ENCODE results near the gene ACKR3. TPM values are rescaled to one million over a fixed set of nuclear protein-coding genes. Genes with fewer than 3 reads are reported as not detected.

Gene ACKR3
- total RNA-seq, 1 donor from 2014 or later = 70.6 TPM

DNA sequence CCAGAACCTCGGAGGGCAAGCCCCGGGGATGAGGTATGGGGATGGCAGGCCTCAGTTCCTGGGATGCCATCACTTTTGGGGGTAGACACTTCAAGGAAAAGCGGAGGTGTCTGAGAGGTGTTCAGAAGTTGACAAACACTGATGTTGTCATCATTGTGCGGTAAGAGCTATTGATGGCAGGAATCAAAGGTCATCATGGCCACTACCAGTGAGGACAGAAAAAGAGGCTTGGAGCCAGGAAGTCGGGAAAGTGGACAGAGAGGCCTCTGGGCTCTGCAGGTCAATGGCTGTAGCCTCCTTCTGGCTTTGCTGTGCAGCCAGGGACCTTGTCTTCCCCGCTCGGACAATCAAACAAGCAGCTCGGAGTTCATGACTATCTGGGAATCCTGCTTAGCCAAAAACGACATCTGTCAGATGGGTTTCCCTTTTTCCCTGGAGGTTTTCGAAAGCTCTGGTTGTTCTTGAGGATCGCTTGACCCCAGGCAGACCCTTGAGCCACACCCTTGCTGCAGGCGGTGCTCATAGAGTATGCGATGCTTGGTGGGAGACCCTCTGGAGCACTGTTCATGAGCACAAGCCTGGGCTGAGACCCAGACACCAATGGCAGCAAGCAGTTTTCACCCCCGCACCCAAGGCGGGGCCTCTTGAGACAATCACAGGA is 19.4 kb downstream of the ACKR3 start:
- DNase-seq (ENCODE audit: low spot score in 2 of 2, unreplicated experiment in 2 of 2) = no peak
- no peak overlapping the region for H3K27ac Mint-ChIP-seq
- H3K27me3 Mint-ChIP-seq (ENCODE audit: low read depth) = no peaks in the 10 kb centered on the region
- peaks cover 2% of the 10 kb centered on the region for H3K36me3 Mint-ChIP-seq
- peaks cover 16% of the 10 kb centered on the region for H3K4me1 Mint-ChIP-seq
- peaks cover 7% of the 10 kb centered on the region for H3K9me3 Mint-ChIP-seq
- no peak overlapping the region for H3K4me3 Mint-ChIP-seq
- TF ChIP-seq, protein P1, sequence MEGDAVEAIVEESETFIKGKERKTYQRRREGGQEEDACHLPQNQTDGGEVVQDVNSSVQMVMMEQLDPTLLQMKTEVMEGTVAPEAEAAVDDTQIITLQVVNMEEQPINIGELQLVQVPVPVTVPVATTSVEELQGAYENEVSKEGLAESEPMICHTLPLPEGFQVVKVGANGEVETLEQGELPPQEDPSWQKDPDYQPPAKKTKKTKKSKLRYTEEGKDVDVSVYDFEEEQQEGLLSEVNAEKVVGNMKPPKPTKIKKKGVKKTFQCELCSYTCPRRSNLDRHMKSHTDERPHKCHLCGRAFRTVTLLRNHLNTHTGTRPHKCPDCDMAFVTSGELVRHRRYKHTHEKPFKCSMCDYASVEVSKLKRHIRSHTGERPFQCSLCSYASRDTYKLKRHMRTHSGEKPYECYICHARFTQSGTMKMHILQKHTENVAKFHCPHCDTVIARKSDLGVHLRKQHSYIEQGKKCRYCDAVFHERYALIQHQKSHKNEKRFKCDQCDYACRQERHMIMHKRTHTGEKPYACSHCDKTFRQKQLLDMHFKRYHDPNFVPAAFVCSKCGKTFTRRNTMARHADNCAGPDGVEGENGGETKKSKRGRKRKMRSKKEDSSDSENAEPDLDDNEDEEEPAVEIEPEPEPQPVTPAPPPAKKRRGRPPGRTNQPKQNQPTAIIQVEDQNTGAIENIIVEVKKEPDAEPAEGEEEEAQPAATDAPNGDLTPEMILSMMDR (IDR thresholded peaks at IDR 0.05; ENCODE audit: unreplicated experiment) = no peak

DNA sequence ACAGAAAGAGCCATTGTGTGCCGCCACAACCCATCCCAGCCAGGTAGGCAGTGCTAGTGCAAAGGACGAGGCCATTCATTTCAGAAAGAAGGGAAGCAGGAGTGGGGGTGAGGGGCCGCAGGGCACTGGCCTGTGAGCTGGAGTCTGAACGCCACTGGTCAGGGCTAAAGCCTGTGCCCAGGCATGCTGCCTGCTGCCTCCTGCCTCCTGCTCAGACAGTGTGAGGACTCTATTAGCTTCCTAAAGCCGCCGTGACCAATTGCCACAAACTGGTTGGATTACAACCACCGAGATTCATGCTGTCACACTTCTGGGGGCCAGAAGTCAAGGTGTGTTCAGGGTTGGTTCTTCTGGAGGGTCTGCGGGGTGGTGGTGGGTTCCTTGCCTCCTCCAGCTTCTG is 21.2 kb downstream of the ACKR3 start:
- H3K27ac Mint-ChIP-seq = no peak overlapping the region
- peaks cover 7% of the 10 kb centered on the region for H3K9me3 Mint-ChIP-seq
- TF ChIP-seq, protein P1 (IDR thresholded peaks at IDR 0.05; ENCODE audit: unreplicated experiment) = no peak
- no peaks in the 10 kb centered on the region for H3K4me1 Mint-ChIP-seq
- H3K4me3 Mint-ChIP-seq = no peak overlapping the region
- no peaks in the 10 kb centered on the region for H3K27me3 Mint-ChIP-seq (ENCODE audit: low read depth)
- DNase-seq (ENCODE audit: low spot score in 2 of 2, unreplicated experiment in 2 of 2) = no peak
- peaks cover 2% of the 10 kb centered on the region for H3K36me3 Mint-ChIP-seq

DNA sequence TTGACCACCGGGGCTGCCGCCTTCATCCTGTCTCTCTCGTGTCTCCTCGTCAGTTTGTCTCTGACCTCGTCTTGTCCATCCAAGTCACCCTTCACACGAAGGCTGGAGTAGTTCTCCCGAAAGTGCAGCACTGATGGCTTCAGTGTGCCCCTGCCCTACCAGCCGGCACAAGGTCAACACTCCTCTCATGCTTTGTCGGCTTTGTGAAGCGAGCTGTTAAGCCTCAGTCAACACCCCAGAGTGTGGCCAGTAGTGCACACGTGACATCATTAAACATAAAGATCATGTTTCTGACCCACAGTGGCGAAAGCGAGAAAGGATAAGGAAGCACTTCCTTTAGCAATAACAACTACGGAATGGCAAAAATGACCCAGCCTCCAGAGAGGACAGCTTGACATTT is 23.2 kb downstream of the ACKR3 start:
- TF ChIP-seq, protein P1 (IDR thresholded peaks at IDR 0.05; ENCODE audit: unreplicated experiment) = no peak
- H3K27me3 Mint-ChIP-seq (ENCODE audit: low read depth) = no peaks in the 10 kb centered on the region

DNA sequence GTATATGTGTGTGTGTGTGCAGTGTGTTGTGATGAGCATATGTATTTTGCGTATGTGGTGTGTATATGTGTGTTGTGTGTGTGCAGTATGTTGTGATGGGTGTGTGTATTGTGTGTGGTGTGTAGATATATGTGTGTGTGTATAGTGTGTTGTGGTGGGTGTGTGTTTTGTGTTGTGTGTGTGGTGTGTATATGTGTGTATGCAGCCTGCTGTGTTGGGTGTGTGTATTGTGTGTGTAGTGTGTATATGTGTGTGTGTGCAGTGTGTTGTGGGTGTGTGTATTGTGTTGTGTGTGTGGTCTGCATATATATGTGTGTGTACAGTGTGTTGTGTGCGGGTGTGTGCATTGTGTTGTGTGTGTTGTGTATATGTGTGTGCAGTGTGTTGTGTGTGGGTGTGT is 23.9 kb downstream of the ACKR3 start:
- H3K4me1 Mint-ChIP-seq = peaks cover 13% of the 10 kb centered on the region
- no peaks in the 10 kb centered on the region for H3K9me3 Mint-ChIP-seq
- H3K27ac Mint-ChIP-seq = no peak overlapping the region
- no peaks in the 10 kb centered on the region for H3K27me3 Mint-ChIP-seq (ENCODE audit: low read depth)
- no peak for DNase-seq (ENCODE audit: low spot score in 2 of 2, unreplicated experiment in 2 of 2)
- no peak overlapping the region for H3K4me3 Mint-ChIP-seq
- no peaks in the 10 kb centered on the region for H3K36me3 Mint-ChIP-seq
- TF ChIP-seq, protein P1 (IDR thresholded peaks at IDR 0.05; ENCODE audit: unreplicated experiment) = no peak

More for the DNA sequence above, 23.2 kb downstream of the ACKR3 start:
- H3K4me1 Mint-ChIP-seq = peaks cover 6% of the 10 kb centered on the region
- no peak for DNase-seq (ENCODE audit: low spot score in 2 of 2, unreplicated experiment in 2 of 2)
- no peaks in the 10 kb centered on the region for H3K36me3 Mint-ChIP-seq
- H3K9me3 Mint-ChIP-seq = no peaks in the 10 kb centered on the region
- no peak overlapping the region for H3K27ac Mint-ChIP-seq
- H3K4me3 Mint-ChIP-seq = no peak overlapping the region

DNA sequence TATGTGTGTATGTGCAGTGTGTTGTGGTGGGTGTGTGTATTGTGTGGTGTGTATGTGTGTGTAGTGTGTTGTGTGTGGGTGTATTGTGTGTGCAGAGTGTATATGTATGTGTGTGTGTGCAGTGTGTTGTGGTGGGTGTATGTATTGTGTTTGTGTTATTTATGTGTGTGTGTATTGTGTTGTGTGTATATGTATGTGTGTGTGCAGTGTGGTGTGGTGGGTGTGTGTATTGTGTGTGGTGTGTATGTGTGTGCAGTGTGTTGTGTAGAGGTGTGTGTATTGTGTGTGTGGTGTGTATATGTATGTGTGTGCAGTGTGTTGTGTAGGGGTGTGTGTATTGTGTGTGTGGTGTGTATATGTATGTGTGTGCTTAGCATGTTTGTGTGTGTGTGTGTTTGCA is 24.3 kb downstream of the ACKR3 start:
- TF ChIP-seq, protein P1 (IDR thresholded peaks at IDR 0.05; ENCODE audit: unreplicated experiment) = no peak
- Mint-ChIP-seq H3K36me3 (no peaks in the 10 kb centered on the region), H3K4me1 (peaks cover 13% of the 10 kb centered on the region), H3K9me3 (no peaks in the 10 kb centered on the region), H3K4me3 (no peak overlapping the region), H3K27ac (no peak overlapping the region), H3K27me3 (ENCODE audit: low read depth) (no peaks in the 10 kb centered on the region)
- no peak for DNase-seq (ENCODE audit: low spot score in 2 of 2, unreplicated experiment in 2 of 2)

All from mesothelial cell of epicardium (in vitro differentiated cells).